ENCODE measurements around the gene HDAC6. TPM values are rescaled to one million over a fixed set of nuclear protein-coding genes. Genes with fewer than 3 reads are reported as not detected.

The HDAC6 gene
- total RNA-seq, 4 donors from 2014 or later = 80.4 to 124 (median 90.5) TPM

- WGBS, 2 donors = 84 to 91% methylated on average over 4 to 5 of the region's 7 CpGs
- TF ChIP-seq, protein P1, sequence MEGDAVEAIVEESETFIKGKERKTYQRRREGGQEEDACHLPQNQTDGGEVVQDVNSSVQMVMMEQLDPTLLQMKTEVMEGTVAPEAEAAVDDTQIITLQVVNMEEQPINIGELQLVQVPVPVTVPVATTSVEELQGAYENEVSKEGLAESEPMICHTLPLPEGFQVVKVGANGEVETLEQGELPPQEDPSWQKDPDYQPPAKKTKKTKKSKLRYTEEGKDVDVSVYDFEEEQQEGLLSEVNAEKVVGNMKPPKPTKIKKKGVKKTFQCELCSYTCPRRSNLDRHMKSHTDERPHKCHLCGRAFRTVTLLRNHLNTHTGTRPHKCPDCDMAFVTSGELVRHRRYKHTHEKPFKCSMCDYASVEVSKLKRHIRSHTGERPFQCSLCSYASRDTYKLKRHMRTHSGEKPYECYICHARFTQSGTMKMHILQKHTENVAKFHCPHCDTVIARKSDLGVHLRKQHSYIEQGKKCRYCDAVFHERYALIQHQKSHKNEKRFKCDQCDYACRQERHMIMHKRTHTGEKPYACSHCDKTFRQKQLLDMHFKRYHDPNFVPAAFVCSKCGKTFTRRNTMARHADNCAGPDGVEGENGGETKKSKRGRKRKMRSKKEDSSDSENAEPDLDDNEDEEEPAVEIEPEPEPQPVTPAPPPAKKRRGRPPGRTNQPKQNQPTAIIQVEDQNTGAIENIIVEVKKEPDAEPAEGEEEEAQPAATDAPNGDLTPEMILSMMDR (IDR thresholded peaks at IDR 0.05) = no peak
- TF ChIP-seq POLR2A (IDR thresholded peaks at IDR 0.05) = no peak
- intact Hi-C loops (cut with DNase I) = no loop called here
- H3K4me1 ChIP-seq = no peaks in the 10 kb centered on the region
- H3K4me3 ChIP-seq (replicated peaks in 1 of 3) = no peak overlapping the region
- H3K27ac ChIP-seq = no peak overlapping the region
- H3K27me3 ChIP-seq = no peaks in the 10 kb centered on the region
- no peaks in the 10 kb centered on the region for H3K36me3 ChIP-seq
- DNase-seq = no peak
- no peaks in the 10 kb centered on the region for H3K9me3 ChIP-seq
Observed at GRCh38 chrX:48792219-48792618, 9.6 kb upstream of the HDAC6 start.

DNA sequence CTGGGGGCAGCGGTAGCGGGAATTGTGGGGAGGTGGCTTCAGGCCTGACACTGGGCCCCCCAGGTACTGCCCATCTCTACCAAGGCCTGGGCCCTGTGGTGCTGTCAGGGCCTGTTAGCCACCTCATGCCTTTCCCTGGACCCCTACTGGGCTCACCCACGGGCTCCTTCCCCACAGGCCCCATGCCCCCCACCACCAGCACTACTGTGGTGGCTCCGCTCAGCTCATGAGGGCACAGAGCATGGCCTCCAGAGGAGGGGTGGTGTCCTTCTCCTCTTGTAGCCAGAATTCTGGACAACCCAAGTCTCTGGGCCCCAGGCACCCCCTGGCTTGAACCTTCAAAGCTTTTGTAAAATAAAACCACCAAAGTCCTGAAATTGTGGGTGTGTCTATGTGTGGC lies 7.9 kb upstream of the HDAC6 start:
- Histone ChIP-seq H3K9me3 (no peaks in the 10 kb centered on the region), H3K36me3 (no peaks in the 10 kb centered on the region), H3K27me3 (no peaks in the 10 kb centered on the region), H3K4me1 (no peaks in the 10 kb centered on the region), H3K27ac (no peak overlapping the region), H3K4me3 (replicated peaks in 1 of 3) (no peak overlapping the region)
- TF ChIP-seq, protein P1 (IDR thresholded peaks at IDR 0.05) = no peak
- no peak for TF ChIP-seq POLR2A (IDR thresholded peaks at IDR 0.05)
- WGBS, 2 donors = 100% methylated on average over 2 of the region's 4 CpGs; no CpG with 5 or more reads in 1 of the 2 donors
- no peak for DNase-seq
- intact Hi-C loops (cut with DNase I) = no loop called here

DNA sequence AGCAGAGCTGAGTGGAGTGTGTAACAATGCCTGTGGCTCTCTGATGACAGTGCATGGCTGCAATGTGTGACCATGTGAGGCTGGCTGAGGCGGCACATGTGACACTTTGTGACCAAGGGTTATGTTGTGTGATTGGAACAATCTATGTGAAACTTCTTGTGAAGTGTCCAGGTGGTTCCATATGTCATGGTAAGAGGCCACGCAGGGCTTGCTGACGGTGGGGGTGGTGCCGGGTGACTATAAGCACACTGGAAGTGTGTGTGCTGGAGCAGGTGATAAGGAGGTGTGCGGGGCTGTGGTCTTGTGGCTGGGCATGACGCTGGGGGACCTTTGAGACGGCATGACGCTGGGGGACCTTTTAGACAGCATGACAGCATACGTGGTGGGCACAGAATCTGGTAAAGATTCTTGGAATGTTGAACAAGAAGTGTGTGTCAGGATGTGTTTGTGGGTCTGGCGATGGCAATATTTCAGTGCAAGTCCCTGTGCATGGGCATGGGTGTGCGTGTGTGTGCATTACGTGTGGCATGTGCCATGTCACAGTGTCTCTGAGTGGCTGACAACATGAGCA lies 7.4 kb upstream of the HDAC6 start:
- DNase-seq = no peak
- H3K27me3 ChIP-seq = no peaks in the 10 kb centered on the region
- intact Hi-C loops (cut with DNase I) = no loop called here
- H3K9me3 ChIP-seq = no peaks in the 10 kb centered on the region
- H3K27ac ChIP-seq = no peak overlapping the region
- H3K36me3 ChIP-seq = no peaks in the 10 kb centered on the region
- H3K4me3 ChIP-seq (replicated peaks in 1 of 3) = no peak overlapping the region
- WGBS, 2 donors = 85 to 89% methylated on average over 12 of the region's 12 CpGs
- no peak for TF ChIP-seq POLR2A (IDR thresholded peaks at IDR 0.05)
- TF ChIP-seq, protein P1 (IDR thresholded peaks at IDR 0.05) = no peak
- no peaks in the 10 kb centered on the region for H3K4me1 ChIP-seq

- Histone ChIP-seq H3K36me3 (no peaks in the 10 kb centered on the region), H3K27ac (no peak overlapping the region), H3K27me3 (no peaks in the 10 kb centered on the region), H3K4me1 (no peaks in the 10 kb centered on the region), H3K9me3 (no peaks in the 10 kb centered on the region), H3K4me3 (replicated peaks in 1 of 3) (no peak overlapping the region)
- DNase-seq = no peak
- no peak for TF ChIP-seq POLR2A (IDR thresholded peaks at IDR 0.05)
- TF ChIP-seq, protein P1 (IDR thresholded peaks at IDR 0.05) = no peak
- 68 to 72% methylated on average over 4 to 5 of the region's 8 CpGs for WGBS, 2 donors
- intact Hi-C loops (cut with DNase I) = no loop called here
Observed at GRCh38 chrX:48794911-48795515, 6.9 kb upstream of the HDAC6 start.

DNA sequence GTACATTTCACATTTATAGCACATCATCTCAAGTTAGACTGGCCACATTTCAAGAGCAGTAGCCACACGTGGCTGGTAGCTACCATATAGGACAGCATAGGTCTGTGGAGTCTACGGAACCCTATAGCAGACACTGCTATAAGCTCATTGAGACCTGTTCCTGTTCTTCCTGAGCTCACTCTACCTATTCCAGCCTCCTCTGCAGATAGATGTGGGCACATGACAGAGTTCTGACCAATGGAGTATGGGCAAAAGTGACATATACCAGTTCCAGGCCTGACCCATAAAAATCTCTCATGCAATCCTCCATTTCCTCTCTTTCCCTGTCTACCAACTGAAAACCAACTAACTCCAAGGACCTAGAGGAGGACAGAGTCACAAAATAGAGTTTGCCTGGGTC lies 3.5 kb upstream of the HDAC6 start:
- Histone ChIP-seq H3K27me3 (no peaks in the 10 kb centered on the region), H3K9me3 (no peaks in the 10 kb centered on the region), H3K4me3 (replicated peaks in 1 of 3) (no peak overlapping the region), H3K36me3 (no peaks in the 10 kb centered on the region), H3K27ac (no peak overlapping the region), H3K4me1 (peaks cover 0 to 4% of the 10 kb centered on the region in 2 donors)
- intact Hi-C loops (cut with DNase I) = no loop called here
- WGBS, 2 donors = 83 to 84% methylated on average over 2 of the region's 2 CpGs
- no peak for TF ChIP-seq POLR2A (IDR thresholded peaks at IDR 0.05)
- TF ChIP-seq, protein P1 (IDR thresholded peaks at IDR 0.05) = no peak
- no peak for DNase-seq
